ENCODE measurements around the gene KAT2A.
A peak's percentile ranks its signal among the peaks of the same experiment; 100 is the strongest.
"Not testable (repeated sequence)": the region's sequence is repeated elsewhere in the genome, so short reads cannot be mapped to it uniquely, and the experiment has no call there.

KAT2A gene

GRCh38 chr17:42120770-42121769 is at the start of gene KAT2A:
TSS of gene KAT2A (minus strand) at chr17:42121367. CDS start at chr17:42121304, 63 bp downstream.
- DNase-seq (ENCODE audit: low read depth in 3 of 3), result peak; percentile 57 to 71 (median 64)

GRCh38 chr17:42169351-42169750 is 48.2 kb upstream of the KAT2A start:
- DNase-seq (ENCODE audit: low read depth in 3 of 3), result no peak

- no peak for DNase-seq (ENCODE audit: low read depth in 3 of 3)
Observed at GRCh38 chr17:42167807-42168206, 46.6 kb upstream of the KAT2A start.

GRCh38 chr17:42166196-42166763 is 45.1 kb upstream of the KAT2A start:
- no peak for DNase-seq (ENCODE audit: low read depth in 3 of 3)

GRCh38 chr17:42165751-42166150 is 44.6 kb upstream of the KAT2A start:
- DNase-seq (ENCODE audit: low read depth in 3 of 3), result no peak

- no peak for DNase-seq (ENCODE audit: low read depth in 3 of 3)
Observed at GRCh38 chr17:42163696-42164407, 42.7 kb upstream of the KAT2A start.

GRCh38 chr17:42163113-42163512 is 41.9 kb upstream of the KAT2A start:
- peak; percentile 33 to 58 (median 39) for DNase-seq (ENCODE audit: low read depth in 3 of 3)

GRCh38 chr17:42160531-42160910 is 39.4 kb upstream of the KAT2A start:
- DNase-seq (ENCODE audit: low read depth in 3 of 3), result no peak

GRCh38 chr17:42159796-42160530 is 38.8 kb upstream of the KAT2A start:
- DNase-seq (ENCODE audit: low read depth in 3 of 3), result no peak

- DNase-seq (ENCODE audit: low read depth in 3 of 3), result no peak
Observed at GRCh38 chr17:42155614-42156045, 34.5 kb upstream of the KAT2A start.

GRCh38 chr17:42153919-42154742 is 33.0 kb upstream of the KAT2A start:
- DNase-seq (ENCODE audit: low read depth in 3 of 3), result no peak

- no peak for DNase-seq (ENCODE audit: low read depth in 3 of 3)
Observed at GRCh38 chr17:42146911-42147607, 25.9 kb upstream of the KAT2A start.

GRCh38 chr17:42143138-42143537 is 22.0 kb upstream of the KAT2A start:
- not testable (repeated sequence) for DNase-seq (ENCODE audit: low read depth in 3 of 3)

- DNase-seq (ENCODE audit: low read depth in 3 of 3), result no peak
Observed at GRCh38 chr17:42142371-42142896, 21.3 kb upstream of the KAT2A start.

- DNase-seq (ENCODE audit: low read depth in 3 of 3), result no peak
Observed at GRCh38 chr17:42141382-42141781, 20.2 kb upstream of the KAT2A start.

GRCh38 chr17:42140690-42141089 is 19.5 kb upstream of the KAT2A start:
- DNase-seq (ENCODE audit: low read depth in 3 of 3), result not testable (repeated sequence)

GRCh38 chr17:42138749-42139492 is 17.8 kb upstream of the KAT2A start:
- no peak for DNase-seq (ENCODE audit: low read depth in 3 of 3)

GRCh38 chr17:42136654-42137051 is 15.5 kb upstream of the KAT2A start:
- no peak for DNase-seq (ENCODE audit: low read depth in 3 of 3)
